Measurements from ENCODE around the gene AP2M1. TPM values are rescaled to one million over a fixed set of nuclear protein-coding genes. Genes with fewer than 3 reads are reported as not detected.
A peak's percentile ranks its signal among the peaks of the same experiment; 100 is the strongest.

Gene AP2M1
- total RNA-seq, 2 donors from 2014 or later = 120 to 164 TPM

DNA sequence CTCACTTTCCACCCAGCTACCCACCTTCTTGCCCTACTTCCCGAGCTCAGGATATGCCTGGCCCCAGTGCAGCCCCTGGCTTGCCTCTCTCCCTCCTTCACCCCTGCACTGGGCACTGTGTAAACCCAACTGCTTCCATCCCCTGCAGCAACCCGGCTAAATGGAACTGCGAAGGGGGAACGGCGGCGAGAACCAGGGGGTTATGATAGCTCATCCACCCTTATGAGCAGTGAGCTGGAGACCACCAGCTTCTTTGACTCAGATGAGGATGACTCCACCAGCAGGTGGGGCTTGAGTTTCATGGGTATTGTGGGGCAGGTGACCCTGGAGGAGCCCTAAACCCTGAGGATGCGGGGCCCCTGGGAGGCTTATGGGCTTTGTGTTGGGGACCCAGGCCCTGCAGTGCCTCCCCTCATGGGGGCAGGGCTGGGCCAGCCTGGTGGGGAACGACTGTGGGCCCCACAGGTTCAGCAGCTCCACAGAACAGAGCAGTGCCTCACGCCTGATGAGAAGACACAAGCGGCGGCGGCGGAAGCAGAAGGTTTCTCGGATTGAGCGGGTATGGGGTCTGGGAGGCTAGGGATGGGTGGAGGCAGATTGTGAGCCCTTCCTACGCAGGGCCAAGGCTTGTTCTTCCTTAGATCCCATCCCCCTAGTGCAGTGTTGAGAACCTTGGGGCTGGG lies 9.9 kb upstream of the AP2M1 start:
- Mint-ChIP-seq H3K4me3 (no peak overlapping the region), H3K36me3 (ENCODE audit: low read depth) (peaks cover 8% of the 10 kb centered on the region), H3K27me3 (no peaks in the 10 kb centered on the region), H3K27ac (no peak overlapping the region), H3K4me1 (peaks cover 16% of the 10 kb centered on the region)
- no peak for ATAC-seq
- DNase-seq = no peak
- H3K9me3 ChIP-seq (ENCODE audit: control insufficient read depth, low read length, poor library complexity, severe bottlenecking) = no peaks in the 10 kb centered on the region

DNA sequence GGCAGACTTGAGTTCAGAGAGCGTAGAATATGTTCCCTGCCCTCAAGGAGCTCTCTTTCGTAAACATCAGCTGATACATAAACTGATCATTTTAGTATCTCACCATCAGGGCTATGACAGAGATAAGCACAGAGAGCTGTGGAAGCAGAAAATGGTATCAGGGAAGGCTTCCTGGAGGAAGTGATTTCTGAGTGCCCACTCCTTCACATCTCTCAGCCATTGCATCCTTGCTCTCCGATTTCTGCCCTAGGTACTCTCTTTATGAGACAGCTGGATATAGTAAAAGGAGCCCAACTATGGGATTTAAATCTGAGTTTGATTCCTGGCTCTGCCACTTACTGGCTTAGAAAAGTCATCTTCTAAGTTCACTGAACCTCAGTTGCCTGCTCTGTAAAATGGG lies 9.1 kb upstream of the AP2M1 start:
- no peak for DNase-seq
- H3K9me3 ChIP-seq (ENCODE audit: control insufficient read depth, low read length, poor library complexity, severe bottlenecking) = no peaks in the 10 kb centered on the region
- ATAC-seq = no peak
- Mint-ChIP-seq H3K27ac (no peak overlapping the region), H3K4me1 (peaks cover 13% of the 10 kb centered on the region), H3K27me3 (no peaks in the 10 kb centered on the region), H3K36me3 (ENCODE audit: low read depth) (peaks cover 8% of the 10 kb centered on the region), H3K4me3 (no peak overlapping the region)

DNA sequence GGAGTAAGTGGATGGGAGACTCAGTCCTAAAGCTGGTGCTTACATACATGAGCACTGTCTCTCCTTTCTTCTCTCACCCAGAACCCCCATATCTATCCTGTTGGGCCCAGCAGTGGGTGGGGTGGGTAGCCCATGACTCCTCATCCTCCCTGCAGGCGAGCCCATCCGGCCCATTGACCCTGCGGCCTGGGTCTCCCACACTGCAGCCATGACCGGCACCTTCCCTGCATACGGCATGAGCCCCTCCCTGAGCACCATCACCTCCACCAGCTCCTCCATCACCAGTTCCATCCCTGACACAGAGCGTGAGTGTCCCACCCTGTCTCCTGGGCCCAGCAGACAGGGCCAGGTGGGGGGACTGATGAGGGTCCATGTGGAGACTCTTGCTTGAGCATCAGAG lies 8.0 kb upstream of the AP2M1 start:
- DNase-seq (no peak), ATAC-seq (no peak)
- Mint-ChIP-seq H3K27ac (no peak overlapping the region), H3K4me3 (no peak overlapping the region), H3K4me1 (peaks cover 13% of the 10 kb centered on the region), H3K36me3 (ENCODE audit: low read depth) (peaks cover 6% of the 10 kb centered on the region), H3K27me3 (no peaks in the 10 kb centered on the region)
- no peaks in the 10 kb centered on the region for H3K9me3 ChIP-seq (ENCODE audit: control insufficient read depth, low read length, poor library complexity, severe bottlenecking)

DNA sequence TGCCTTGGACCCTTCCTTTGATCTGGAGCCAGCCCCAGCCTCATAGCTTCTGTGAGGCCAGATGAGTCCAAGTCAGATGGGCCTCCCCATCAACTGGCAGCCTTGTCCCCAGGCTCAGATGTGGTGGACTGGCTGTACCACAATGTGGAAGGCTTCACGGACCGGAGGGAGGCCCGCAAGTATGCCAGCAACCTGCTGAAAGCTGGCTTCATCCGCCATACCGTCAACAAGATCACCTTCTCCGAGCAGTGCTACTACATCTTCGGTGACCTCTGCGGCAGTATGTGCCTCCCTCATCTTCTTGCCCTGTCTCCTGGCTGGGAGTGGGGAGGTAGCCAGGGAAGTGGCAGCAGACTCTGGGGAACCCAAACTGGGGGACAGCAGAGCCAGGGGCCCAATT lies 6.9 kb upstream of the AP2M1 start:
- H3K36me3 Mint-ChIP-seq (ENCODE audit: low read depth) = peaks cover 4% of the 10 kb centered on the region
- no peak overlapping the region for H3K4me3 Mint-ChIP-seq
- ATAC-seq (no peak), DNase-seq (no peak)
- no peaks in the 10 kb centered on the region for H3K9me3 ChIP-seq (ENCODE audit: control insufficient read depth, low read length, poor library complexity, severe bottlenecking)
- H3K27me3 Mint-ChIP-seq = no peaks in the 10 kb centered on the region
- H3K4me1 Mint-ChIP-seq = peaks cover 12% of the 10 kb centered on the region
- H3K27ac Mint-ChIP-seq = no peak overlapping the region

DNA sequence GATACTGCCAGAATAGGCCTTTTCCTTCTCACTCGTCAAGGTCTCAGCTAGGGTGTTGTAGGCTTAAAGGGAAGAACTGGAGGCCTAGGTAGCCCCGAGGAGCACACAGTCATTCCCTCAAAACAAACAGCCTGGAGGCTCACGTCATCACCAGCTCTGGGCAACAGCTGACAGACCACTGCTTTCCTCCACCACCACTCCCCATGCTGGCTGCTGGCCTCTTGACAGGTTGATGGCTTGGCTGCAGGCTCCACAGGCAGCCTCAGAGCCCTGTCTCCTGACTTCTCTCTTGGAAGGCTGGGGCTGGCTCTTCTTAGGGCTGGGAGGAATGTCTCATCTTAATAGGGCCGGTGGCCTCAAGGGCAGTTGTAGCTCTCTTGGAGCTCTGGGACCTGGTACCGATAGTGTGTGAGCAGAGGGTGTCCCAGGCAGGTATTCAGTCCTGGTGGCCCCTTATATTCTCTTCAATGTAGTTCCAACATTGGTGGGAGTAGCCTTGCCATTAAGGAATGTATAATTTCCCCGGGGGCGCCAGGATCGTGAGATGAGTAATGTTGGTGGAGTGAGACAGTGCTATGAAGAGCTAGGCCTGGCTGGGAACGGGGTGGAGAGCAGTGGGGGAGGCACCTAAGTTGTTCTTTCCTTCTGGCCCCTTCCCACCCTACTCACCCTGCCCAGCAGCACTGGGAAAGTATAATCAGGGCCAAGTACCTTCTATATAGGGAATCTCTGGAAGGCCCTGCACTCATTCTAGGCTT lies 6.1 kb upstream of the AP2M1 start:
- peaks cover 4% of the 10 kb centered on the region for H3K36me3 Mint-ChIP-seq (ENCODE audit: low read depth)
- no peak overlapping the region for H3K4me3 Mint-ChIP-seq
- no peaks in the 10 kb centered on the region for H3K9me3 ChIP-seq (ENCODE audit: control insufficient read depth, low read length, poor library complexity, severe bottlenecking)
- H3K27ac Mint-ChIP-seq = no peak overlapping the region
- DNase-seq (no peak), ATAC-seq (no peak)
- no peaks in the 10 kb centered on the region for H3K27me3 Mint-ChIP-seq
- H3K4me1 Mint-ChIP-seq = peaks cover 15% of the 10 kb centered on the region

DNA sequence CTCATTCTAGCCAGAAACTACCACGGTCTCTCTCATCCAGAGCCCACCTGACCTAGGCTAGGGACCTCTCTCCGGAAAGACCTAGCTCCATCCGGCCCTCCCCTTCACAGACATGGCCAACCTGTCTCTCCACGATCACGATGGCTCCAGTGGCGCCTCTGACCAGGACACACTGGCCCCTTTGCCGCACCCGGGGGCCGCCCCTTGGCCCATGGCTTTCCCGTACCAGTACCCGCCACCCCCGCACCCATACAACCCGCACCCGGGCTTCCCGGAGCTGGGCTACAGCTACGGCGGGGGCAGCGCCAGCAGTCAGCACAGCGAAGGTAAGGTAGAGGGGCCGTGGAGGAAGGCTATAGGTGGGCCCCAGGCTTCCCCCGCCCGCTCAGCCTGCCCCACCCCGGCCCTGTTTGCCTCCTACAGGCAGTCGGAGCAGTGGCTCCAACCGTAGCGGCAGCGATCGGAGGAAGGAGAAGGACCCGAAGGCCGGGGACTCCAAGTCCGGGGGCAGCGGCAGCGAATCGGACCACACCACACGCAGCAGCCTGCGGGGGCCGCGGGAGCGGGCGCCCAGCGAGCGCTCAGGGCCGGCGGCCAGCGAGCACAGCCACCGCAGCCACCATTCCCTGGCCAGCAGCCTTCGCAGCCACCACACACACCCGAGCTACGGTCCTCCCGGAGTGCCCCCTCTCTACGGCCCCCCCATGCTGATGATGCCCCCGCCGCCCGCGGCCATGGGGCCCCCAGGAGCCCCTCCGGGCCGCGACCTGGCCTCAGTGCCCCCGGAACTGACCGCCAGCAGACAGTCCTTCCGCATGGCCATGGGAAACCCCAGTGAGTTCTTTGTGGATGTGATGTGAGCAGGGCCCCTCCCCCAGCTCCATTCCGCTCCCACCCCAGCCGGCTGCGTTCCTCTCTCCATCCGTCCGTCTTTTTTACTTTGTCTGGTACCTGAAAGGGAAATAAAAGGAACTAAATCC lies 4.5 kb upstream of the AP2M1 start:
- no peak for DNase-seq
- no peak for ATAC-seq
- no peaks in the 10 kb centered on the region for H3K9me3 ChIP-seq (ENCODE audit: control insufficient read depth, low read length, poor library complexity, severe bottlenecking)
- Mint-ChIP-seq H3K4me3 (no peak overlapping the region), H3K27me3 (no peaks in the 10 kb centered on the region), H3K27ac (peak overlapping the region; percentile 79), H3K36me3 (ENCODE audit: low read depth) (no peaks in the 10 kb centered on the region), H3K4me1 (peaks cover 10% of the 10 kb centered on the region)

DNA sequence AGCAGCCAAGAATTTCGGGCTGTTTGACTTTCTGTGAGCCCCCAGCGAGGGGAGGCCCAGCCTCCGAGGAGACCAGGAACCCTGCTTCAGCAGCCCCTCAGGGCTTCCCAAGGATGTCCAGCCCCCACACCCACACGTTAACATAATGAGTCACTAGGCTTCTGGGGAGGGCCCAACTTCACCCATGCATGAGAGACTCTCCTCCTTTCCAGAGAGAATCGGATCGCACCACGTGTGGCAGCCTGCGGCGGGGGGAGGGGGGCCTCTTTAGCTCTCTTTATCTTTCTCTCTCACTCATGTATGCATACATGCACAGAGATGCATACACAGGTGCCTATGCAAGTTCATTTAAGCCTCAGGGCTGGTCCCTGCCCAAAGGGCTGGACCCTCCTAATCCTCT lies 3.1 kb upstream of the AP2M1 start:
- ATAC-seq = no peak

DNA sequence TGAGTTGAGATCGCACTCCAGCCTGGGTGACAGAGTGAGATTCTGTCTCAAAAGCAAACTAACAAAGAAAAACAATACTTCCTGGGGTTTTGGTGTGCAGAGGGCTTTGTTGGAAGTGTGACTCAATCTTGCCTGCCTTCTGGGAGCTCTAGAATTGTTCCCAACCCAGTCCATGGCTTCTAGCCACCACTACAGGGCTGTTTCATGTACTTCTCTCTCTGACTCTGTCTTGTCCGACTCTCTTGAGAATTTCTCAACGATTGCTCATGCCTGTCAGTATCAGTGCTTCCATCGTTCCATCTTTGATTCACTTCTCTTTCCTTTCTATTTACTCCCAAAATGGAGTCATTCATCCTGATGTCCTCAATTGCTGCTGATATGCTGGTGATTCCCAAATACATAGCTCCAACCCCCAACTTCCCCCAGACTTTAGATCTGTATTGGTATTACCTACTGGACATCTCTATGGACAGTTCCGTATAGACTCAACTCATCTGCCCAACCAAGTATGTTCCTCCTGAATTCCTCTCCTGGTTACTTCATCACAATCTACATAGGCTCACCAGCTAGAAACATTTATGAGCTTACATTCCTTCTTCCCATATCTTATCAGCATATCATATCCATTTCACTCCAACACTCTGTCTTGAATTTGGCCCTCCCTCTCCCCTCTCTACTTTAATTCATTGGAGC lies 1.8 kb upstream of the AP2M1 start:
- Mint-ChIP-seq H3K4me3 (no peak overlapping the region), H3K36me3 (ENCODE audit: low read depth) (peaks cover 3% of the 10 kb centered on the region), H3K4me1 (peaks cover 20% of the 10 kb centered on the region), H3K27me3 (no peaks in the 10 kb centered on the region), H3K27ac (no peak overlapping the region)
- no peak for DNase-seq
- no peak for ATAC-seq
- no peaks in the 10 kb centered on the region for H3K9me3 ChIP-seq (ENCODE audit: control insufficient read depth, low read length, poor library complexity, severe bottlenecking)

More for the DNA sequence above, 3.1 kb upstream of the AP2M1 start:
- Mint-ChIP-seq H3K27ac (peak overlapping the region; percentile 79), H3K4me3 (no peak overlapping the region), H3K27me3 (no peaks in the 10 kb centered on the region), H3K4me1 (peaks cover 20% of the 10 kb centered on the region), H3K36me3 (ENCODE audit: low read depth) (peaks cover 3% of the 10 kb centered on the region)
- H3K9me3 ChIP-seq (ENCODE audit: control insufficient read depth, low read length, poor library complexity, severe bottlenecking) = no peaks in the 10 kb centered on the region
- no peak for DNase-seq

DNA sequence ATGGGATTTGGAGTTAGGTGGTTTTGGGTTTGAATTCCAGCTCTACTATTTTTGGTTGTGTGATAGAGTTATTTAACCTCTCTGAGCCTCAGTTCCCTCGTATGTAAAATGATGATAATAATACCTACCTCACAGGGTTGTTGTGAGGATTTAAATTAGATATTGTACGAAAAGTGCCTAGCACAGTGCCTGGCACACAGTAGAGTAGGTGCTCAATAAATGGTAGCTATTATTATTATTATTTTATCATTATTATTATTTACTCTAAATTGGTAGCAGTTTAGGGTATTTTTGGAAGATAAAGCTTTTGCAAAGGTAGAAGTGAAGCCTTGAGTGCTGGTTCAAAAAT lies 1.3 kb upstream of the AP2M1 start:
- no peak overlapping the region for H3K27ac Mint-ChIP-seq
- no peaks in the 10 kb centered on the region for H3K27me3 Mint-ChIP-seq
- H3K4me3 Mint-ChIP-seq = no peak overlapping the region
- peaks cover 5% of the 10 kb centered on the region for H3K36me3 Mint-ChIP-seq (ENCODE audit: low read depth)
- no peak for DNase-seq
- no peaks in the 10 kb centered on the region for H3K9me3 ChIP-seq (ENCODE audit: control insufficient read depth, low read length, poor library complexity, severe bottlenecking)
- peaks cover 24% of the 10 kb centered on the region for H3K4me1 Mint-ChIP-seq
- ATAC-seq = no peak

DNA sequence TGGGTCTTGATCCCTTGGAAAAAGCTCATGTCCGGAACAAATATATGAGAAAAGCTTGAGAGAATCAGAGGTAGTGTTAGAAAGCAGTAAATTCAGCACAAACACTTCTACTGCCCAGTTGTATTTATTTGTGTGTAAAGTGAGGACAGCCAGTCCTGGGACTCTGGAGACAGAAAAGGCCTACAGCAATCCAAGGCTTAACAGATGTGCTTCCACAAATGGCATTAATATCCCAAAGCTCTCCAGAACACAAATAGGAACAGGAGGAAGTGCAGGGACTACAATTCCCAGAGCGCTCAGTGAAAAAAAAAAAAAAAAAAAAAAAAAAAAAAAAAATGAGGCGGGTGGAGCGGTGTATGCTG lies 390 bp upstream of the AP2M1 start:
- ATAC-seq (no peak), DNase-seq (no peak)
- Mint-ChIP-seq H3K27me3 (no peaks in the 10 kb centered on the region), H3K4me3 (peak overlapping the region; percentile 96), H3K36me3 (ENCODE audit: low read depth) (peaks cover 5% of the 10 kb centered on the region), H3K27ac (peak overlapping the region; percentile 97), H3K4me1 (peaks cover 24% of the 10 kb centered on the region)
- H3K9me3 ChIP-seq (ENCODE audit: control insufficient read depth, low read length, poor library complexity, severe bottlenecking) = no peaks in the 10 kb centered on the region

DNA sequence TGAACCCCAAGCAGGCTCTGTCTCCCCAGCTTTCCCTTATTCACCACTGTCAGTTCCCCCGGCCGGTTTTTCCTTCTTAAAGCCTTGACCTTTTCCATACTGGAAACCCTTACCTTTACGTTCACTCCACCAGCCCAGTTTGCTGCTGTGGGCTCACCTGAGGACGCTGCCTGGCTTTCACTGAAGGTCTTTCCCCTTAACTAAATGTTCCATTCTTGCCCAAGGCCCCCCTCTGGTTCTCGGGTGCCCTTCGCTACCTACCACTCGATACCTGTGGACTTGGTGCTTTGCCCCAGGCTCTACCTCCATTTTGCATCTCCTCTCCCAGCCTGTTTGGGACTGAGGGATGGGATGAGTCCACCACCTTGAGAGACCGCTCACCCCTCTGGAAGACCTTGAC lies 851 bp downstream of the AP2M1 start:
- DNase-seq = no peak

DNA sequence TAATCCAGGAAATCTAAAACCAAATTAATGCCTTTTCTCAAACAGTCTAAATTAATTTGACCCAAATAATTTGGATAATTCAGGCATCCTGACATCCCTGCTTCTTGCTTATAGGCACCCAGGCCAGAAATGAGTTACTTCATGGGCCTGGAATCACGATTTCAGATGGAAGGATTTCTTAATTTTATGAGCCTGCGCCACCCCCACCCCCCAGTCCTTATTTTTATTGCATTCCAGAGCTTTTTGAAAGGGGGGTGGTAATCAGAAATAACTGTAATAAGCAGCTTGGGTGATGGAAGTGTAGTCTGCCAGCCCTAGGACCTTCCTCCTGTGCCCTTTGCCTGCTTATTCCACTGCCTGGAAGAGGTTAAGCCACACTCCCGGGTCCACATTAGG lies 1.3 kb downstream of the AP2M1 start:
- Mint-ChIP-seq H3K27ac (peak overlapping the region; percentile 97), H3K4me1 (peaks cover 24% of the 10 kb centered on the region), H3K36me3 (ENCODE audit: low read depth) (peaks cover 5% of the 10 kb centered on the region), H3K27me3 (no peaks in the 10 kb centered on the region), H3K4me3 (peak overlapping the region; percentile 96)
- no peak for ATAC-seq
- H3K9me3 ChIP-seq (ENCODE audit: control insufficient read depth, low read length, poor library complexity, severe bottlenecking) = no peaks in the 10 kb centered on the region
- DNase-seq = no peak

More for the DNA sequence above, 851 bp downstream of the AP2M1 start:
- ATAC-seq = no peak
- H3K4me3 Mint-ChIP-seq = peak overlapping the region; percentile 96
- H3K27ac Mint-ChIP-seq = peak overlapping the region; percentile 97
- H3K4me1 Mint-ChIP-seq = peaks cover 24% of the 10 kb centered on the region
- H3K9me3 ChIP-seq (ENCODE audit: control insufficient read depth, low read length, poor library complexity, severe bottlenecking) = no peaks in the 10 kb centered on the region
- no peaks in the 10 kb centered on the region for H3K27me3 Mint-ChIP-seq
- peaks cover 5% of the 10 kb centered on the region for H3K36me3 Mint-ChIP-seq (ENCODE audit: low read depth)
